GM12873 (cell line): ENCODE results near the gene FRMPD2.

Experiments used
- CTCF ChIP-seq: IDR thresholded peaks from 2 replicates; pipeline ENCODE4 v1.5.1; 2012; ENCODE audit warnings: low read depth, mild to moderate bottlenecking, moderate library complexity, low read length, control low read depth; ENCODE audit not compliant: insufficient read depth; ENCODE audit errors: missing control alignments

FRMPD2 gene

GRCh38 chr10:48249763-48250351, 24.6 kb downstream of the FRMPD2 start:
- TF ChIP-seq CTCF = no peak

DNA sequence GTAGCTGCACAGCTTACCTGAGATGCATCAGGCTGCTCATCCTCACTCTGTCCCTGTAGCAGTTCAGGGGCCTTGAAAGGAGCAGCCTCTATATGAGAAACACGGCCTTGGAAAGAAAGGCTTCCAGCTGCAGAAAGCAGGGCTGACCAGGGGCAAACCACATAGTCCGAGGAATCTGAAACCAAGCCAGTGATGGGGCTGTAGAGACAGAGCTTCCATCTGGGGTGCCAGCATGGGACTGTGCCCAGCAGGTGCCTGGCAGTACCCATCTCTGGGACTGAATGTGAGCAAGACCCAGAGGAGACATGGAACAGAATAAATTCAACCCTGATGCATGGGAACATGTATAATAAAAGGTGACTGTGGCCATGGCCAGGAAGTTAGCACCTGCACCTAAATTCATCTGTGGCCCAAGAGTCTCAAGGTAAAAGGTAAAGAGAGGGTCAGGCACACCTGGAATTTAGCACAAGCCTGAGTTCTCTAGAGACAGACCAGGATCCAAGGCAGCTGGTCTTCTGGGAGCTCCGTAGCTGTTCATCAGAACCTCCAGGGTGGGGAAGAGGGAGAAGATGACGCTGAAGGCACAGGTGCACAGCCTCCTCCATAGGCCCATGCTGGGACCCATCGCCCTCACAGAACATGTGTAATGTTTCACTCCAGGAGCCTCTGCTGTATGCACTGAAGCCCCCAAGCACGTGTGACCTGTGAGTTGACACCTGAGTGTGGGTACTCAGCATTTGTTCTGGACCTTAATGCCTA, 25.3 kb downstream of the FRMPD2 start:
- TF ChIP-seq CTCF = no peak

DNA sequence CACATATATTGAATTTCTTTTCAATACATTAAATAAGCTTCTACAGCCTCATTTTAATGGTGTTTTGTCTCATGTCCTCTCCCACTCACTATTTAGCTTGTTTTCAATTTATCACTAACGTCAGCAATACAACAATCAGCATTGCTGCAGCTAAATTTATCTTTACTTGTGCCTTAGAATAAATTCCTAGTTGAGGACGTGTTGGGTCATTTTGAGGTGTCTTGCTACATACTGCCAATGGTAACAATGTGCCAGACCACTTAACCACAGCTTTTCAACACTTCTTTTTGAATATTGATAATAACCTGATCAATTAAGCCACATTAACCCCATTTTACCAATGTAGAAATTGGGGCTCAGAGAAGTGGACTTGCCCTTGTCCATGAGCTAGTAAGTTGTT, 26.0 kb downstream of the FRMPD2 start:
- TF ChIP-seq CTCF = no peak

- no peak for TF ChIP-seq CTCF
Observed at GRCh38 chr10:48247680-48248079, 26.8 kb downstream of the FRMPD2 start.

DNA sequence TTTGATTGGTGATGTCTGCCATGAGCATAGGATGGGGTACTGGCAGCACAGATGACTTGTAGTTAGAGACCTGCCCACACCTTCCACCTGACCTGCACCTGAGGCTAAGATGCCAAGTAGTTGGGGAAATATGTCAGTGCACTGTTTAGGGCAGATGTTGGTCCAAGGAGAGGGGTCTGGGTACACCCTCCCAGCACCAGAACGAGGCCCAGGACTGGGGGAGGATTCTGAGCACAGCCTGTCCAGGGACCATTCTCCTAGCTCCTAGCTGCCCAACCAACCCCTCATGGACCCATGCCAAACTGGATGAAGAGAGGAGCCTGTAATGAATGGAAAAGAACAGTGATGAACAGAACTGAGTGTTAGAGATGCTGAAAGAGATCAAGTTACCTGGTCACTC, 28.0 kb downstream of the FRMPD2 start:
- no peak for TF ChIP-seq CTCF

DNA sequence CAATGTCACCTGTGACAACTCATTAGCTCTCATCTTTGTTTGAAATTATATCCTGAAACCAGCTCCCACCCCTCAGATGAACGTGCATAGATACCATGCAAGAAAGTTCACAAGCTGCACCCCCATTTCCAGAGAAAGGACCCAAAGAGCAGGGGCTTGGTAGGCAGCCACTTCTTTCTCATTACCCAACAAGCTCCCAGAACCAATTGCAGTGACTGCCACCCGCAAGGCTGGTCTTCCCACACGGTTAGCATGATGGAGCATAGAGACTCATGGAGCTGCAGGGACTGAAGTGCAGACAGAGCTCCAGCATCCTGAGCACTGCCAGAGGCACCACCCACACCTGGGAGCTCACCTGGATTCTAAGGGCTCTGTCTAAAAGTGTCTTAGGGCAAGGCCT, 28.5 kb downstream of the FRMPD2 start:
- TF ChIP-seq CTCF = no peak

DNA sequence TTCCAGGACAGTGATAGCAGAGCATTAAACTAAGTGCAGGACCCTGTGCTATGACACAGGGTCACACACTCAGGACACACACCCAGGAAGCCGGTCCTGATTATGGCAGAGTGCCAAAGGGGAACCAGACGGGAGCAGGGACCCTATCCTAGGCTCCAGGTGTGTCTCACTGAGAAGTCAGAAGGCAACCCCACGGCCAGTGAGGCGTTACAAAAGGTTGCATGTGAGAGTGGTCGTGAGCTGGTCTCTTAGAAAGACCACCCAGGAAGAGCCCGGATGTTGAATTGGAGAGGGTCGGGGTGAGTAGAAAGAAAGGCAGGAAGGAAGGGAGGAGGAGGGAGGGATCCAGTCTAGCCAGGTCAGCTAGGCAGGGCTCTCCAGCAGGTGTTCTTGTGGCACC, 31.0 kb downstream of the FRMPD2 start:
- no peak for TF ChIP-seq CTCF
